DMS53 treated with DMSO at 0.1 percent for 48 hours (cell line): ENCODE results near the gene ARID1B.

ENCODE experiments used
- DNase-seq: peaks from one replicate; lab custom pipeline; 2025; ENCODE audit not compliant: unreplicated experiment; lab: John Stamatoyannopoulos, UW

The ARID1B gene

DNA sequence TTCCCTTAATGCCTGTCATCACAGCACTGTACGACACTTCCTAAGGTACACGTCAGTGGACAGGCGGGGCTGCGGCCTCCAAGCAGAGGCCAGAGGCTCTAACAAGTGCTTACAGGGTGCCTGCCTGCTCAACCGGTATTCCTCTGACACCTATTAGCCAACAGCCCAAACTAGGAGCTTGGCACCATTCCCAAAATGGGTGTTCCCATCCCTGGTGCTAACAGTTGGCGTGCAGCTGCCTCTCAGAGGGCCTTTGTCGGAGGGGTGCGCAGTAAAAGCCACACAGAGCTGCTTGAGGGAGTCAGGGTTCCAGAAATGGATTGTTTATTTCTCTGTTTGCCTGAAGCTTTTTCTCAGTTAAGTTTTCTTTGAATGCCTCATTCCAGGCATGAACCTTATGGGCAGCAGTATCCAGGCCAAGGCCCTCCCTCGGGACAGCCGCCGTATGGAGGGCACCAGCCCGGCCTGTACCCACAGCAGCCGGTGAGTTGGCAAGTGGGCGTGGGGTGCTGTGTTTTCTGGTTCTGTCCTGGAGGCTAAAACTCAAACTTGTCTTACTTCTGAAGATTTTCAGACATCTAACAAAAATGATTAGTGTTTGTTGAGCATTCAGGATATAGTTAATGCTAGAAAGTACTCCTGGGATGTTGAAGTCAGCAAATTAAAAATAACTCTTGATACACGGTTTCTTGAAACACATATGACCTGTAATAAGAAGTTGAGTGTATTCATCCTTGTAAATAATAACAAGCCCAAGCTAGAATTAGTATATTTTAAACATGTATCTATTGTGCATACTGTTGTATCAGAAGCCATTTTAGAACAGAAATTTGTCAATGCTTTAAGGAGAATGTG lies 421.5 kb downstream of the ARID1B start:
- peak; percentile 94 for DNase-seq

DNA sequence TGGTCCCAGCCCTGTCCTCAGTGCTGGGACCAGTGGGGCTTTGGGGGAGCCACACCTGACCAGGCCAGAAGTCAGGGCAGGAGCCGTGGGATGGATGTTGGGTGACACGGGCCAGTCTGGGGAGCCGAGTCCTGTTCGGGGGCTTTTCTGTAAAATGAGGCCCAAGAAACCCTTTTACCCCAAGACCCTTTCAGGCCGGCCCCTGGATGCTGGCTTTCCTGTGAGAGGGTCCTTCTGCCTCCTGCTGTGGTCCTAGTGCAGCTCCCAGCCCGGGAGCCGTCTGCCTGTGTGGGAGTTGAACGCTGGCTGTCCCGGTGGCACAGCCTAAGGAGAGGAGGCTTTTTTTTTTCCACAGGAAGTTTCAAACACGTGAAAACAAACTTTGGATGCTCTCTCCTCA lies 422.9 kb downstream of the ARID1B start:
- DNase-seq, result no peak

DNA sequence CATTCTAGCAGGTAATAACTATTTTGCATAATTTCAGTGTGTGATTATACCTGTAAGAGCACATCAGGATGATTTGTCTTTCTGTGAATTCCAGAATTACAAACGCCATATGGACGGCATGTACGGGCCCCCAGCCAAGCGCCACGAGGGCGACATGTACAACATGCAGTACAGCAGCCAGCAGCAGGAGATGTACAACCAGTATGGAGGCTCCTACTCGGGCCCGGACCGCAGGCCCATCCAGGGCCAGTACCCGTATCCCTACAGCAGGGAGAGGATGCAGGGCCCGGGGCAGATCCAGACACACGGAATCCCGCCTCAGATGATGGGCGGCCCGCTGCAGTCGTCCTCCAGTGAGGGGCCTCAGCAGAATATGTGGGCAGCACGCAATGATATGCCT lies 423.4 kb downstream of the ARID1B start:
- peak; percentile 12 for DNase-seq

DNA sequence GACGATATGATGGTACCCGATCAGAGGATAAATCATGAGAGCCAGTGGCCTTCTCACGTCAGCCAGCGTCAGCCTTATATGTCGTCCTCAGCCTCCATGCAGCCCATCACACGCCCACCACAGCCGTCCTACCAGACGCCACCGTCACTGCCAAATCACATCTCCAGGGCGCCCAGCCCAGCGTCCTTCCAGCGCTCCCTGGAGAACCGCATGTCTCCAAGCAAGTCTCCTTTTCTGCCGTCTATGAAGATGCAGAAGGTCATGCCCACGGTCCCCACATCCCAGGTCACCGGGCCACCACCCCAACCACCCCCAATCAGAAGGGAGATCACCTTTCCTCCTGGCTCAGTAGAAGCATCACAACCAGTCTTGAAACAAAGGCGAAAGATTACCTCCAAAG lies 423.9 kb downstream of the ARID1B start:
- DNase-seq, result no peak

DNA sequence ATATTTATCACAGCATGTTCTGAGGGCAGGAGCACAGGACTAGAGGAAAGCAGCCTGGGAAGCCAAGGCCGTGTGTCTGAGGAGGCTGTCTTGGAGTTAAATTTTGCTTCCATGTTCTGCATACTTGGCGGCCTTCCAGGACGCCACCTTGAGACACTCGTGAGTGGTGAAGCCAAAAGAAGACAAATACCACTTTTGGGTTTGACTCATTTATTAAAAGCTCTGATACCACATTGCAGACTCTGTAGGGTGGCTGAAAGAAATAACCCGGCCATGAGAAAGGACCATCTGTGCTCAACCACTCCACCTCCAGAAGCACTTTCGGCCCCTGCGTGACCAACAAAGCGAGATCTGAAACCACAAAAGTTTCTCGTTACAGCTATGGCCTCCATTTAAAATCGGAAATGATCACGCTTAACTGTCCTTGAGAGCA lies 426.1 kb downstream of the ARID1B start:
- no peak for DNase-seq

DNA sequence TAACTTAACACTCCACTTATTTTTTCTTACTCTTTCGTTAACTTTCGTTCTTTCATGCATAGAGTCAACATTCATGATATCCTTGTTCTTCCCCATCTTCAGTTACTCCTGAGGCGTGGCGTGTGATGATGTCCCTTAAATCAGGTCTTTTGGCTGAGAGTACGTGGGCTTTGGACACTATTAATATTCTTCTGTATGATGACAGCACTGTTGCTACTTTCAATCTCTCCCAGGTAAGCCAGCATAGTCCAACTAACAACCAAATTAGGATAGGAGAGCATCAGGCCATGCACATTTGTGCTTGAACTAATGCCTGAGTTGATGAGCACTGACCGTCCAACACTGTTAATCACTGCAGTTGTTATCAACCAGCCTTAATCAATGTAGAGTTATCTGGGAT lies 426.6 kb downstream of the ARID1B start:
- DNase-seq, result no peak

DNA sequence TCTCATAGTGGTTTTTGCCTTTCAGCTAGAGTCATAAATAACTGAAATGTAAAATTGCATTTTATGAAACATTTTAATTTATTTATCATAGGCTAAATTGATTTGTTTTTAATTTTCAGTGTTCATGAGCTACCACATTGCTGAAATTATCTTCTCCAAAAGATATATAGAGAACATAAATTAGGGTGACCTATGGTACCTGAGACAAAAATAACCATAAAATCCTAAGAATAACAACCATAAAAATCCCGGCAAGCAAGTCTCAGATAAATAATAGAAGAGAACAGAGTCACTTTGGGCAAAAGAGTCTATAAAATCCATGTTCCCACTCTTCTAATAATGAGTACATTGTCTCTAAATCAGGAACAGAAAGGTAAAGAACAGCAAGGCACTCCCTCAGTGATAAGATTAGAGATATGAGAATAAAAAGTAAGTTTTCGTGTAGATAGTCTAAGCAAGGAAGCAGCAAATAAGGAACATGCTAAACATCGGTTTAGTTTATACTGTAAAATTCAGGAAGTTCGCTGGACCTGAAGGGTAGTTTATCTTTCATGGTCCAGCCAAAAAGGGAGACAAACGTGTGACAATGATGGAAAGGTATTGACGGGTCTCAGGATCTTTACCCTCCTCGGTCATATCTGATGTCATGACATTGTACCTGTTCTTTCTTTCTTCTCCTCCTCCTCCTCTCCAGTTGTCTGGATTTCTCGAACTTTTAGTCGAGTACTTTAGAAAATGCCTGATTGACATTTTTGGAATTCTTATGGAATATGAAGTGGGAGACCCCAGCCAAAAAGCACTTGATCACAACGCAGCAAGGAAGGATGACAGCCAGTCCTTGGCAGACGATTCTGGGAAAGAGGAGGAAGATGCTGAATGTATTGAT lies 428.5 kb downstream of the ARID1B start:
- DNase-seq, result no peak

DNA sequence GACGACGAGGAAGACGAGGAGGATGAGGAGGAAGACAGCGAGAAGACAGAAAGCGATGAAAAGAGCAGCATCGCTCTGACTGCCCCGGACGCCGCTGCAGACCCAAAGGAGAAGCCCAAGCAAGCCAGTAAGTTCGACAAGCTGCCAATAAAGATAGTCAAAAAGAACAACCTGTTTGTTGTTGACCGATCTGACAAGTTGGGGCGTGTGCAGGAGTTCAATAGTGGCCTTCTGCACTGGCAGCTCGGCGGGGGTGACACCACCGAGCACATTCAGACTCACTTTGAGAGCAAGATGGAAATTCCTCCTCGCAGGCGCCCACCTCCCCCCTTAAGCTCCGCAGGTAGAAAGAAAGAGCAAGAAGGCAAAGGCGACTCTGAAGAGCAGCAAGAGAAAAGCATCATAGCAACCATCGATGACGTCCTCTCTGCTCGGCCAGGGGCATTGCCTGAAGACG lies 429.2 kb downstream of the ARID1B start:
- no peak for DNase-seq

DNA sequence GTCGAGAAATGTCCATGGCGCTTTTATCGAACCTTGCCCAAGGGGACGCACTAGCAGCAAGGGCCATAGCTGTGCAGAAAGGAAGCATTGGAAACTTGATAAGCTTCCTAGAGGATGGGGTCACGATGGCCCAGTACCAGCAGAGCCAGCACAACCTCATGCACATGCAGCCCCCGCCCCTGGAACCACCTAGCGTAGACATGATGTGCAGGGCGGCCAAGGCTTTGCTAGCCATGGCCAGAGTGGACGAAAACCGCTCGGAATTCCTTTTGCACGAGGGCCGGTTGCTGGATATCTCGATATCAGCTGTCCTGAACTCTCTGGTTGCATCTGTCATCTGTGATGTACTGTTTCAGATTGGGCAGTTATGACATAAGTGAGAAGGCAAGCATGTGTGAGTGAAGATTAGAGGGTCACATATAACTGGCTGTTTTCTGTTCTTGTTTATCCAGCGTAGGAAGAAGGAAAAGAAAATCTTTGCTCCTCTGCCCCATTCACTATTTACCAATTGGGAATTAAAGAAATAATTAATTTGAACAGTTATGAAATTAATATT lies 430.4 kb downstream of the ARID1B start:
- DNase-seq, result no peak

DNA sequence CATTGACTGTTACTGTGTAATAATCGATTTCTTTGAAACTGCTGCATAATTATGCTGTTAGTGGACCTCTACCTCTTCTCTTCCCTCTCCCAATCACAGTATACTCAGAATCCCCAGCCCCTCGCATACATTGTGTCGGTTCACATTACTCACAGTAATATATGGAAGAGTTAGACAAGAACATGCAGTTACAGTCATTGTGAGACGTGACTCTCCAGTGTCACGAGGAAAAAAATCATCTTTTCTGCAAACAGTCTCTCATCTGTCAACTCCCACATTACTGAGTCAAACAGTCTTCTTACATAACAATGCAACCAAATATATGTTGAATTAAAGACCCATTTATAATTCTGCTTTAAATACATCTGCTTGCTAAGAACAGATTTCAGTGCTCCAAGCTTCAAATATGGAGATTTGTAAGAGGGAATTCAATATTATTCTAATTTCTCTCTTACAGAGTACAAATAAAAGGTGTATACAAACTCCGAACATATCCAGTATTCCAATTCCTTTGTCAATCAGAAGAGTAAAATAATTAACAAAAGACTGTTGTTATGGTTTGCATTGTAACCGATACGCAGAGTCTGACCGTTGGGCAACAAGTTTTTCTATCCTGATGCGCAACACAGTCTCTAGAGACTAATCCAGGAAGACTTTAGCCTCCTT lies 432.8 kb downstream of the ARID1B start:
- DNase-seq, result no peak

DNA sequence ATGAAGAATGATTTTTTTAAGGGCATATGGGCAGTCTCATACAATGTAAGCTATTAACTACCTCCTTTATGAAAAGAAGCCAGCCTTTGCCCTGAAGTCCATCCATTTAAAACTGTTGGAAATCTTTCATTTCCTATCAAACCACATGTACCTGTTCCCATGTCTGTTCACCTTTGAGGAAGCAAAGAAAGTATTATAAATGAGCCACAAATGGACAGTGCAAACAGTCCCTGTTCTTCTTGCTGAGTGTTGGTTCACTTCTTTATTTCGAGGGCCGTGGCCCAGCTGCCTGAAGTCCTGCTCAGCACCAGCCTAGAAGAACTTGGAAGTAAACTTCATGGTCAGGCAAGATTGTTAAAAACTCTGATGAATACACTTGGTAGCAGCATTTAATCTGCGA lies 433.8 kb downstream of the ARID1B start:
- DNase-seq, result no peak

DNA sequence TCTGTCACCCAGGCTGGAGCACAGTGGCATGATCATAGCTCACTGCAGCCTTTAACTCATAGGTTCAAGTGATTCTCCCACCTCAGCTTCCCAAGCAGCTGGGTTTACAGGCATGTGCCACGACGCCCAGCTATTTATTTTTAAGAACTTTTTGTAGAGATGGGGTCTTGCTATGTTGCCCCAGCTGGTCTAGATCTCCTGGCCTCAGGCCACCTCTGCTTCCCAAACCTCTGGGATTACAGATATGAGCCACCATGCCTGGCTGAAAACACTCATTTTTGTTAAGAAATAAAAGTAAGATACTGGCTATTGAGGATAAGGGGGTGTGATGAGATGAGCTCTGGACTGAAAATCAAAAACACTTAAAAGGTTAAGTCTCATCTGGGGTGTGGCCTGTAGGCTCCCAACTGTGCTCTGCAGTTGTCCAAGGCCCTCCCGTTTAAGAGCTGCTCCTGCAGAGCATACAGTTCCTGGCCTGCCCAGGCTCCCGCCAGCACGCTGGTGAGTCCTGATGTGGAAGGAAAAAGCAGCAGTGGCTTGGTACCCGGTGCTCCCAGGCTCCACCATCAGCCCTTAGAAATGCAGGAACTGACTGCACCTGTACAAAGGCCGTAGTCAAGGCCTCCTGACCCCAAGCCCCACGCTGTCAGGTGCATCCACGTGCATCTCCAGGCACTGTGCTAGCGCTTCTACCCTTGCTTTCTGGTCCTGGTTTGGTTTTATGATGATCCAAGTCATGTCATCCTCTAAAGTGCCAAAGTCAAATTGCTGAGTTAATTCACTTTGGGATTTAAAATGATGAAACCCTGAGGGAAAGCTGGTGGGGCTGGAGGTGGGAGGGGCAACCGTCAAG lies 434.7 kb downstream of the ARID1B start:
- no peak for DNase-seq

DNA sequence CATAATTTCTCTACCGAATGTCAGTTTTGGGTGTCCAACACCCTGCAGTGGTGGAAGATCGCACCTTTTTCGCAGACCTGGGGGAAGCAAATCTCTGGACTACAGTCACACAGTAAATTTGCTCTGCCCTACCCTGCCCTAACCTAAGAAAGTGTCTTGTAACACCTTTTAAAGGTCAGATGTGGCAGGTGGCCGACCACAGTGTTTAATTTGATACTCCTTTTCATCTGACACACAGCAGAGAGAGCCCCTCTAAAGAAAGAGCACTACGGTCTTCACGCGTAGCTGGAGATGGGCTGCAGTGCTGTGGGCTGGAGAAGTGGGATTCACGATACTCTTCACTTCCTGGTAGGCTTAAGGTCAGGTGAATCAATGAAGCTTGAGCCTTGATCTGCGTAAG lies 436.2 kb downstream of the ARID1B start:
- no peak for DNase-seq

DNA sequence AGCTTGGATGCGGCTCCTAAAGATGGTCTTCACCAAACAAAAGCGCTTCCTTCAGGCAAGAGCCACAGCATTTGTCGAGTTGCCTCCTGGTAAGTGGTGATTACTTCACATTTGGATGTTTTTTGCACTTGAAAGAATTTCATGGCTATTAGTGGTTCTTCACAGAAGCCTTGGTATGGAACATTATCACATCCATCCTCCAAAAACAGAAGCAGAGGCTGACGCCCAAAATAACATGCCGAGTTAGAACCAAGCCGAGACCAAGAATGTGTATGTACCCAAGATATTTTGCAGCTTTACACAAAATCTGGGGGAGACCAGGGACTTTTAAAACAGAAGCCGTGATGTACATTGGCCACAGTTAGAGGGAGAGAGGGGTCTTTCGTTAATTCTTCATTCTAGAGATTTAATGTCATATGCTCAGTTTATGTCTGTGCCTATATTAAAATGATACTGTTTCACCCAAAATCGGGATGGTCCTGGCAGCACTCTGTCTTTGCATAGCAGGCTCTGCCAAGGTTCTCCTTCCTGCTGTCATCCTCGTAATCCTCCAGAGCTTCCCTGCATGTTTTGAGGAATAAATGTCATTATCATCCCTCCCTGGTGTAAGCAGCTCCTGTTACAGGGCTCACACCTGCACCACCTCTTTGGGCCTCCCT lies 436.9 kb downstream of the ARID1B start:
- no peak for DNase-seq

DNA sequence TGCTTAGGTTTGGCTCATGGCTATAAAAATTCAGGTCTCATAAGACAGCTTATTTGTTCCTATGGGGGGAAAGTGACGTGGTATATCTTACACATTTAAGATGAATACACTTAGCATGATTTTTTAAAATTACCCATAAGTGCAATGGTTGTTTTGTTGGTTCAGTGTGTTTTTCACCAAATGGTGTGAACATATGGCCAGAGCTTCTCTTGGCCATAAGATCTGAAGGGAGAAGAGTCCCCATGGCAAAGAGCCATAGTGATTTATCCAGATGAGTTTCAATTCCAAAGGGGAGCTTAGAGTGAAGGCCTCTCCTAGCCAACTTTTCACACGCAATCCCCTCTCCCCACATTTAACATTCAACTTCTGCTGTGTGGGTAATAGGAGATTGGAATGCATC lies 438.5 kb downstream of the ARID1B start:
- no peak for DNase-seq

DNA sequence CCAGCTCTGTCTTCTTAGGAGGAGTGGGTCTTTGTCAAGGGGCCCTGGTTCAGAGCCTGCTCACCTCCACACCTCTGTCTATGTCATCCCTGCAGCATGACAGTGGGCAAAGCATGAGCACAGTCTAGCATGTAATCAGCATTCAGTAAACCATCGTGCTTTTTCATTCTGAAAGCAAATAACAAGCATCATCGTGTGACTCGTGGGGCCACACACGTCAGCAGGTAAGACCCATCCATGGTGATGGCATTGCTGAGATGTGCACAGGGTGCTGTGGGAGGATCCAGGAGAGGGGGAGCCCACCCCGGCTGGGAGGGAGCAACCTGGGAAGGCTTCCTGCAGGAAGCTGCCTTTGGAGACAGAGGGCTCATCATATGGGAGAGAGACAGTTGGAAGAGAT lies 439.4 kb downstream of the ARID1B start:
- no peak for DNase-seq

DNA sequence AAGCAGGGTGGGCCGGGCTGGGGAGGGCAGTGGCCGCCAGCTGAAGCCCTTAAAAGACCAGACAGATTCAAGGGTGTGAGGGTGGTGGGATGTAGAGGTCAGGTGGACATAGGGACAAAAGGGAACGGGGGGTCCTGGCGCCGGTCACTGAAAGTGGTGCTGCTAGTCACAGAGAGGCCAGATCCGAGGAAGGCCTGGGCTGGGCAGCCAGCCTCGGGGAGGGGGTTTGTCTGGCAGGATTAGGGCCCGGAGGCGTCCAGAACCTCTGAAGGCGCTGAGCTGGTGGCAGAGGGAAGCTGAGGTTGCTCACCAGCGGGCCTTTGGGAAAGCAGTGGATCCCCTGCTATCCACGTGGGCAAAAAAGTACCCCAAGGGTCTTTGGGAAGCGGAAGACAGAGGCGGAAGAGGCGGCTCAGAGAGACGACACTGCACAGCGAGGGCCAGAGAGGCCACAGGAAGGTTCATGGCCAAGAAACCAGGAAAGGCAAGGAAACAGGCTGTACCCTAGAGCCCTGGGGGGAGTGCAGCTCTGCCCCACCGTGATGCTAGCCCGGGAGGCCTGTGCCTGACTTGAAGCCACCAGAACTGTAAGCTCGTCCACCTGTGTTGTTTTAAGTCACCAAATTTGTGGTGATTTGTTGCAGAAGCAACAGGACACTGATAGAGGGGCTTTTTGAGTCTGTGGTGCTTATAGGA lies 440.2 kb downstream of the ARID1B start:
- no peak for DNase-seq

DNA sequence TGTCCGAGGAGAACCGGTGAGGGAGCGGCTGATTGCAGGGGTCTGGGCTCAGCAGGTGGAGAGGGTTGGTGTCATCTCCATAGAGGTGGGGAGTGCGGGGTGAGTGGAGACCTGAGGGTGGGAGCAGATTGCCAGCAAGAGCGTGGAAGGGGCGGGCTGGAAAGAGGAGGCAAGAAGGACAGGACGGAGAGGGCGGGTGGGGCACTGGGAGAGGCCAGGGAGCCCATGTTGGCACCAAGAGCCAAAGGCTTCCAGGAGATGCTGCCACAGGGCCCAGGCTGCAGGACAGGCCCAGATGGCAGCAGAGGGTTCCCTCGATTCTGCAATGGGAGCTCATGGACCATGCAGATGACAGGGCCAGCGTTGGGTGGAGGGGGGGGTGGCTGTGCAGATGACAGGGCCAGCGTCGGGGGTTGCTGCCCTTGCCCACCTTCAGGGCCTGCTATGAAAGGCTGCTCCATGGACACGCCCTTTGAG lies 440.8 kb downstream of the ARID1B start:
- no peak for DNase-seq
